ENCODE results near the gene BRSK2.

BRSK2 gene

GRCh38 chr11:1405186-1406020 is 15.7 kb downstream of the BRSK2 start:
- TF ChIP-seq TEAD4 (IDR thresholded peaks at IDR 0.05): no peak
- no peak for TF ChIP-seq RAD21 (IDR thresholded peaks at IDR 0.05; ENCODE audit: low read depth)
- TF ChIP-seq ZBTB7A (IDR thresholded peaks at IDR 0.05; ENCODE audit: low read depth): no peak
- TF ChIP-seq EP300 (IDR thresholded peaks at IDR 0.05; ENCODE audit: borderline replicate concordance): no peak
- no peak for TF ChIP-seq TAF1 (IDR thresholded peaks at IDR 0.05; ENCODE audit: low read depth)
- TF ChIP-seq REST (IDR thresholded peaks at IDR 0.05; ENCODE audit: low read depth): no peak
- TF ChIP-seq CREB1 (IDR thresholded peaks at IDR 0.05; ENCODE audit: low read depth): no peak
- TF ChIP-seq CEBPB (IDR thresholded peaks at IDR 0.05): no peak
- no peak for TF ChIP-seq YY1 (IDR thresholded peaks at IDR 0.05; ENCODE audit: low read depth)
- no peak for TF ChIP-seq TCF12 (IDR thresholded peaks at IDR 0.05; ENCODE audit: low read depth)
- TF ChIP-seq FOXM1 (IDR thresholded peaks at IDR 0.05; ENCODE audit: borderline replicate concordance, low read depth): no peak
- TF ChIP-seq NFIC (IDR thresholded peaks at IDR 0.05): no peak
- TF ChIP-seq, protein P1, sequence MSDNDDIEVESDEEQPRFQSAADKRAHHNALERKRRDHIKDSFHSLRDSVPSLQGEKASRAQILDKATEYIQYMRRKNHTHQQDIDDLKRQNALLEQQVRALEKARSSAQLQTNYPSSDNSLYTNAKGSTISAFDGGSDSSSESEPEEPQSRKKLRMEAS (IDR thresholded peaks at IDR 0.05): no peak

DNA sequence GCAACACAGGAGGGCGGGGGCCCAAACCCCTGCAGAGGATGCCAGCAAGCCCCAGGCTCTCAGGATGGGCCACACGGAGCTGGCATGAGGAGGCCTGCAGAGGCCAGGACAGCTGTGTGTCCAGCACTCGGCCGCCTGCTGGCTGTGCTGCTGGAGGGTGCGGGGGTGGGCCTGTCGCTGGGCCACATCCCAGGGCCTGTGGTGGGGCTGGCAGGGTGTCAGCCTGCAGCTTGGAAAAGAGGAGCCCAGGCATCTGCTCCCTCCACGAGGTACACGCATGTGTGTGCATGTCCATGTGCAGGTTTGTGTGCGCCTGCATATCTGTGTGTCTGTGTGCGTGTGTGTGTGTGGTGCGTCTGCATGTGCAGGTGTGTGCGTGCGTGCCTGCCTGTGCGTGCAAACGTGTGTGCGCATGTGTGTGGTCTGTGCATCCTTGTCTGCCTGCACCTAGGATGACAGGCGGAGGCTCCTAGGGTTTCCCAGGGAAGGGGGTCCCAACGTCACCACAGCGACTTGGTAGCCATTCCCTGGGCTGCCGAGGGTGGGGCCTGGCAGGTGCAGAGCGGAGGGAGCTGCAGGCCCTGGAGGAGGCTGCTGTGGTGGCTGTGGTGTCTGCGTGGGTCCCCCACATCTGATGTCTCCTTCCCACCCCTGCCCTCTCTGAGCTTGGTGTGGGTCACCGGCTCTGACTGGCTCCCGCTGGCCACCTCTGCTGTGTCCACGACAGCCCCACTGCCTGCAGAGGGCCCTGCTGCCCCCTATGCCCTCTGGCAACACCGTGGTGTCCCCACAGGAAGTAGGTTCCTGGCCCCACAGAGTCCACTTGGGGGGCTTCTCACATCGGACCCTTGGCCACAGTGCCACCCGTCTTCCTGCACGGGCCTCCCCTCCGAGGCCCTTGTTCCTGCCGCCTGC is 17.1 kb downstream of the BRSK2 start:
- no peak for TF ChIP-seq USF1 (IDR thresholded peaks at IDR 0.05)
- no peak for TF ChIP-seq EP300 (IDR thresholded peaks at IDR 0.05; ENCODE audit: borderline replicate concordance)
- no peak for TF ChIP-seq TCF12 (IDR thresholded peaks at IDR 0.05; ENCODE audit: low read depth)
- no peak for TF ChIP-seq TEAD4 (IDR thresholded peaks at IDR 0.05)
- TF ChIP-seq FOXM1 (IDR thresholded peaks at IDR 0.05; ENCODE audit: borderline replicate concordance, low read depth): no peak
- TF ChIP-seq YY1 (IDR thresholded peaks at IDR 0.05; ENCODE audit: low read depth): no peak
- TF ChIP-seq ZBTB7A (IDR thresholded peaks at IDR 0.05; ENCODE audit: low read depth): no peak
- no peak for TF ChIP-seq EGR1 (IDR thresholded peaks at IDR 0.05)
- TF ChIP-seq, protein P1 (IDR thresholded peaks at IDR 0.05): no peak
- TF ChIP-seq RAD21 (IDR thresholded peaks at IDR 0.05; ENCODE audit: low read depth): no peak
- no peak for TF ChIP-seq TAF1 (IDR thresholded peaks at IDR 0.05; ENCODE audit: low read depth)
- no peak for TF ChIP-seq CREB1 (IDR thresholded peaks at IDR 0.05; ENCODE audit: low read depth)
- no peak for TF ChIP-seq REST (IDR thresholded peaks at IDR 0.05; ENCODE audit: low read depth)
- no peak for TF ChIP-seq CEBPB (IDR thresholded peaks at IDR 0.05)
- no peak for TF ChIP-seq NFIC (IDR thresholded peaks at IDR 0.05)

DNA sequence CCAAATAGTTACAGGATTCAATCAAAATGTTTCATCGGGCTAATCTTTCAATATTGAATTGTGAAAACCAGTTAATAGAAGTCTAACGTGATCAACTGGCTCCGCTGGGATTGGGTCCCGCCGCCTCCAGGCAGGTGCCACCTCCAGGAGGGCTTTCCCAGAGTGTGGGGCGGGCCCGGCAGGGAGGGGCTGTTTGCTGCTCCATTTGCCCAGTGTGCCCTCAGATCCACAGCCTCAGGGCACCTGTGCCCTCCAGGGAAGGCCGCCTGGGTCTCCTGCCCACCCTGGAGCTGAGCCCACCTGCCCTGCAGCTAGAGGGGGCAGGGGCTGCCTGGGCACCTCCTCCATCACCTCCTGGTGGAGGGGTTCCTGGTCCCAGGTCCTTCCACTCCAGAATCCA is 17.9 kb downstream of the BRSK2 start:
- TF ChIP-seq TAF1 (IDR thresholded peaks at IDR 0.05; ENCODE audit: low read depth) (no peak), REST (IDR thresholded peaks at IDR 0.05; ENCODE audit: low read depth) (no peak), EP300 (IDR thresholded peaks at IDR 0.05; ENCODE audit: borderline replicate concordance) (no peak)

- TF ChIP-seq ZBTB7A (IDR thresholded peaks at IDR 0.05; ENCODE audit: low read depth): no peak
- no peak for TF ChIP-seq REST (IDR thresholded peaks at IDR 0.05; ENCODE audit: low read depth)
- TF ChIP-seq NFIC (IDR thresholded peaks at IDR 0.05): no peak
- no peak for TF ChIP-seq CREB1 (IDR thresholded peaks at IDR 0.05; ENCODE audit: low read depth)
- no peak for TF ChIP-seq RAD21 (IDR thresholded peaks at IDR 0.05; ENCODE audit: low read depth)
These were observed 18.6 kb downstream of the BRSK2 start for GRCh38 chr11:1408346-1408745.
